SK-N-MC (cell line): ENCODE results near the gene SAG.
"Not testable (repeated sequence)": the region's sequence is repeated elsewhere in the genome, so short reads cannot be mapped to it uniquely, and the experiment has no call there.

ENCODE experiments used
- DNase-seq: peaks from one replicate; pipeline ENCODE4 v3.0.0-alpha.2; 2011; ENCODE audit warnings: low read depth, low spot score
- H3K27ac ChIP-seq: fragments of 200-600 bp; sonication (generic); 2 replicates; pipeline ENCODE4 v1.5.1; 2016; ENCODE audit warnings: mixed run types
- H3K36me3 ChIP-seq: fragments of 200-600 bp; sonication (generic); 2 replicates; pipeline ENCODE4 v1.6.1; 2017; ENCODE audit warnings: antibody characterized with exemption, low read length, mixed read lengths; ENCODE audit not compliant: insufficient read depth
- H3K4me3 ChIP-seq: fragments of 200-600 bp; sonication (generic); 2 replicates; pipeline ENCODE4 v1.5.1; 2016
- H3K9ac ChIP-seq: fragments of 200-600 bp; sonication (generic); 2 replicates; pipeline ENCODE4 v1.8.0; 2017; ENCODE audit warnings: mixed run types, mixed read lengths; ENCODE audit not compliant: insufficient read length
- H3K9me3 ChIP-seq: fragments of 200-600 bp; sonication (generic); 2 replicates; pipeline ENCODE4 v1.6.1; 2017; ENCODE audit warnings: low read depth, mild to moderate bottlenecking, antibody characterized with exemption, low read length, moderate library complexity, mixed read lengths
- EZH2 ChIP-seq: fragments of 200-600 bp; sonication (generic); IDR thresholded peaks from one replicate; pipeline ENCODE4 v1.6.1; 2017; ENCODE audit warnings: antibody characterized with exemption
- FOXP2 ChIP-seq: optimal IDR thresholded peaks from 2 replicates; pipeline ENCODE3; 2011; ENCODE audit warnings: mild to moderate bottlenecking, moderate library complexity; ENCODE audit not compliant: insufficient read depth; ENCODE audit errors: extremely low read length, control extremely low read depth
- POLR2AphosphoS5 ChIP-seq: IDR thresholded peaks from 2 replicates; pipeline ENCODE4 v1.6.1; 2012; ENCODE audit warnings: mild to moderate bottlenecking, low read depth, low read length, borderline replicate concordance

SAG gene

DNA sequence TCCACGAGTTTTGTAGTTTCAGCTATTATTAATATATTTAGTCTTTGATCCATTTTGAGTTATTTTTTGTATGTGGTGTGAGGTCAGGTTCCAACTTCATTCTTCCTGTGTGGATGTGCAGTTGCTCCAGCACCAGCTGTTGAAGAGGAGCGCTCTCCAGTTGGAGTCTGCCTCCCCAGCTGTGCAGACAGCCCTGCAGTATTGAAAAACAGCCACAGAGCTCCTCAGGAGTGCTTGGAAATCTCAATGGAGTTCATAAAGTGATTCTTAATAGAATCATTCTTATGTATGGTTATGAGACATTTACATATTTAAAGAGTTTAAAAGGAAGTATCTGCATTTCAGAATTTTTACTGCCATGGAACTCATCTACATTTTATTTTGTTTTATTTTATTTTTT, 64.0 kb downstream of the SAG start:
- H3K36me3 ChIP-seq = peaks cover 30% of the 10 kb centered on the region
- H3K9ac ChIP-seq = no peak overlapping the region
- TF ChIP-seq EZH2 = no peak
- no peak for TF ChIP-seq POLR2AphosphoS5
- no peak for TF ChIP-seq FOXP2
- no peak for DNase-seq
- no peak overlapping the region for H3K4me3 ChIP-seq
- H3K27ac ChIP-seq = no peak overlapping the region
- H3K9me3 ChIP-seq = no peaks in the 10 kb centered on the region

DNA sequence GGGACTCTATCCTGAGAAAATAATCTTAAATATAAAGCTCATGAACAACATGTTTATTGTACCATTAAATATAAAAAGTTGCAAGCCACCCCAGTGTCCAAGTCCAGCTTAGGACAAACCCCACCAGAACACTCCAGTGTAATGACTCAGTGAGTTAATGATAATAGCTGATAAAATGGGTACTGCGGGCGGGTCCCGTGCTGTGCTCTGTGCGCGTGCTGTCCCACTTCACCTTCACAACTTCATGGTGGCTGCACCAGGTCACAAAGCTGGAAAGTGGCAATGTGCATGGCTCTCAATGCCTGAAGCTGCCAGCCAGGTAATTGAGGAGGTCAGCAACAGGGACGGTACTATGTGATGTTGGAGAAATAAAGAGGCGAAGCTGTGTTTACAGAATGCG, 65.2 kb downstream of the SAG start:
- Histone ChIP-seq H3K27ac (no peak overlapping the region), H3K4me3 (no peak overlapping the region), H3K9ac (no peak overlapping the region), H3K9me3 (no peaks in the 10 kb centered on the region), H3K36me3 (peaks cover 40% of the 10 kb centered on the region)
- no peak for DNase-seq
- no peak for TF ChIP-seq EZH2
- TF ChIP-seq FOXP2 = no peak
- no peak for TF ChIP-seq POLR2AphosphoS5

DNA sequence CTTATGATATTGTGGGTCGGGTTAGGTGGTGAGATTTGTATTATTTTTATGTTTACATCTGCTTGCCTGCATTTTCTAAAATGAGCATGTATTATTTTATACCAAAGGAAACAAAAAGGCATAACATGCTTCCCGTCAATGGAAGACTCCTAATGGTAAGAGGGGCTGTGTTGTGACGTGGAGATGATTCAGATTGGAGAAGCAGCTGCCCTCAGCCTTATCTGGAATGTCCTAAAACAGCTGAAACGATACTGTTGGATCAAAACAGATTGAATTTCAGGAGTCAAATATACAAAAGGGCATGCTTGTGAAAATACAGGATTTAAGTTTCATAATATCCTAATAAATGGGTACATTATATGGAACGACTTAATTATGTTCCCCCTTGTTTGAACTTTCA, 65.7 kb downstream of the SAG start:
- Histone ChIP-seq H3K27ac (no peak overlapping the region), H3K4me3 (no peak overlapping the region), H3K9me3 (no peaks in the 10 kb centered on the region), H3K36me3 (peaks cover 40% of the 10 kb centered on the region), H3K9ac (no peak overlapping the region)
- no peak for DNase-seq
- TF ChIP-seq FOXP2 = no peak

DNA sequence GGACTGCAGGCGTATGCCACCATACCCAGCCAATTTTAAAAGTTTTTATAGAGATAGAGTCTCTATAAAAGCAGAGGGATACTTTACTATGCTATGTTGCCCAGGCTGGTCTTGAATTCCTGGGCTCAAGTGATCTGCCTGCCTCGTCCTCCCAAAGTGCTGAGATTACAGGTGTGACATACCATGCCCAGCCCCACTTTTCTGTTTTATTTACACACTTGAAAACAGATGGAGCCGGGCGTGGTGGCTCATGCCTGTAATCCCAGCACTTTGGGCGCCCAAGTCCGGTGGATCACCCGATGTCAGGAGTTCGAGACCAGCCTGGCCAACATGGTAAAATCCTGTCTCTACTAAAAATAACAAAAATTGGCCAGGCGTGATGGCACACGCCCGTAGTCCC, 67.2 kb downstream of the SAG start:
- H3K27ac ChIP-seq, DNase-seq, H3K9ac ChIP-seq, H3K4me3 ChIP-seq, H3K9me3 ChIP-seq: not testable (repeated sequence)
- peaks cover 40% of the 10 kb centered on the region for H3K36me3 ChIP-seq

DNA sequence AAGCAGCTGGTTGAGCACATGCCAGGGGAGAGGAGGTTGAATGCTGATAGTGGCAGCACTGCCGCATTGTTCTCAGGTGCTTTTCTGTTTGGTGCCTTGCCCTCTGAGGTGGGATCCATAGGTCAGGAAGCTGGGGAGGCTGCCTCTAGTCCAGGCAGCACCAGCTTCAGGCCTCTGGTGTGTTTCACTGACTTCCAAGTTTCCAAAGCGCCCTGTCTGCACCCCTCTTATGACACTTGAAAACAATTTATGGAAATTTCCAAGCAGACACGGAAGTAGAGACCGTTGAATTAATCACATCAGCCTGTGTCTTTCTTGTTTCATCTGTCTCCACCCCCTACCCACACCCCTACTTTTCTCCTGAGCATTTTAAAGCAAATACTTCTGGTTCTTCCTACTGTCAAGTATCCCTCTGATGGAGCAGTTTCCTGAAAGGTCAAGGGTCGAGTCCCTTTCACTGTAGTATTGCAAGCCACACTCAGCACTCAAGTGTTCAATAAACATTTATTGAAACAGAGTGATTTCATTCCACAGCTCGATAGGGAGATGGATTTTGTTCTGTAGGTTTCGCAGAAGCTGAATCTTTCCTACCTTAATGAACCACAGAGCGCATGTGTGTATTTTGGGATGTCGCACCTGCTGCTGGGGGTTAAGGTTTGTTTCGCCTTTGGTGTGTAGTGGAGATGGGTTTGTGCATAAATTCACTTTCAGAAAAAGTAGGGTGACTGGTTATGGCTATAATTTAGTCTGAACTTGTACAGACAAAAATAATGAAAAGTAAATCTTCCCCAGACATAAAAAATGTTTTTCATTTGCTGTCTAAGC, 68.1 kb downstream of the SAG start:
- no peak for DNase-seq
- H3K36me3 ChIP-seq = peaks cover 40% of the 10 kb centered on the region
- TF ChIP-seq FOXP2 (no peak), EZH2 (no peak), POLR2AphosphoS5 (no peak)
- H3K27ac ChIP-seq = peak overlapping the region; percentile 55; the same call in 1 of the 2 replicates
- no peak overlapping the region for H3K9ac ChIP-seq
- no peaks in the 10 kb centered on the region for H3K9me3 ChIP-seq
- 0 out of 2 replicates have a peak overlapping the region, but pooled peaks have one; percentile 5 for H3K4me3 ChIP-seq

DNA sequence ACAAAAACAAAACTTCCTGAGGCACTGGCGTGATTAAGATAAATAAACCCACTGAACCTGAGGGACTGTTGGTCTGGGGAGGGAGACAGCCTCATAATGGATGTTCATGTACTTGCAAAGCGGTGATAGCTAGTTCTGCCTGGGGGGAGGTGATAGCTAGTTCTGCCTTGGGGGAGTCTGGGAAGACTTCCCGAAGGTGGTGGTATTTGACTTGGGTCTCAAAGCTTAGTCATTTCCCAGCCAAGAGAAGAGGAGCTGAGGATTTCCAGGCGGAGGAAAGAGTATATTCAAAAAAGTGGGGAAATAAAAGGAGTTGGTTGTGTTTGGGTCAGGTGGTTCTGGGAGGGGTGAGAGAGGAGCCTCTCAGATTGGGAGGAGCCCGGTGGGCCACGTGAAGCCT, 71.4 kb downstream of the SAG start:
- TF ChIP-seq FOXP2 (no peak), POLR2AphosphoS5 (no peak), EZH2 (no peak)
- H3K36me3 ChIP-seq = peaks cover 19% of the 10 kb centered on the region
- no peaks in the 10 kb centered on the region for H3K9me3 ChIP-seq
- no peak for DNase-seq
- no peak overlapping the region for H3K4me3 ChIP-seq
- no peak overlapping the region for H3K9ac ChIP-seq
- no peak overlapping the region for H3K27ac ChIP-seq

DNA sequence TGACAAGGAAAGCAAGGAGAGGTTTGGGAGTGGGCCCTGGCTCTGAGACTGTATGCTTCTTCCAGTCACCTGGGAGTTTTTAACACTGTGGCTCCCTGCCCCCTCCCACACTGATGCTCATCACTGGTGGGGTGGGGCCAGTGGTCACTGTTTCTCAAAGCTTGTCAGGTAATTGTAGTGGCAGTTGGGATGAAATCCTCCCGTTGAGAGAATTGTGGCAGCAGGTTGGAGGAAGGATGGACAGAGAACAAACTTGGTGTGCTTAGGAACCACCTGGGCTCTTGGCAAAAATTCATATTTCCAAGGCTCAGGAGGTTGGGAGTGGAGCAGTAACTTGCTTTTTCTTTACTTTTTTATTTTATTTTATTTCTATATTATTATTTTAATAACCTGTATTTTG, 71.8 kb downstream of the SAG start:
- no peaks in the 10 kb centered on the region for H3K9me3 ChIP-seq
- H3K9ac ChIP-seq = no peak overlapping the region
- H3K36me3 ChIP-seq = peaks cover 19% of the 10 kb centered on the region
- TF ChIP-seq FOXP2 (no peak), EZH2 (no peak), POLR2AphosphoS5 (no peak)
- H3K27ac ChIP-seq = no peak overlapping the region
- no peak overlapping the region for H3K4me3 ChIP-seq
- no peak for DNase-seq

DNA sequence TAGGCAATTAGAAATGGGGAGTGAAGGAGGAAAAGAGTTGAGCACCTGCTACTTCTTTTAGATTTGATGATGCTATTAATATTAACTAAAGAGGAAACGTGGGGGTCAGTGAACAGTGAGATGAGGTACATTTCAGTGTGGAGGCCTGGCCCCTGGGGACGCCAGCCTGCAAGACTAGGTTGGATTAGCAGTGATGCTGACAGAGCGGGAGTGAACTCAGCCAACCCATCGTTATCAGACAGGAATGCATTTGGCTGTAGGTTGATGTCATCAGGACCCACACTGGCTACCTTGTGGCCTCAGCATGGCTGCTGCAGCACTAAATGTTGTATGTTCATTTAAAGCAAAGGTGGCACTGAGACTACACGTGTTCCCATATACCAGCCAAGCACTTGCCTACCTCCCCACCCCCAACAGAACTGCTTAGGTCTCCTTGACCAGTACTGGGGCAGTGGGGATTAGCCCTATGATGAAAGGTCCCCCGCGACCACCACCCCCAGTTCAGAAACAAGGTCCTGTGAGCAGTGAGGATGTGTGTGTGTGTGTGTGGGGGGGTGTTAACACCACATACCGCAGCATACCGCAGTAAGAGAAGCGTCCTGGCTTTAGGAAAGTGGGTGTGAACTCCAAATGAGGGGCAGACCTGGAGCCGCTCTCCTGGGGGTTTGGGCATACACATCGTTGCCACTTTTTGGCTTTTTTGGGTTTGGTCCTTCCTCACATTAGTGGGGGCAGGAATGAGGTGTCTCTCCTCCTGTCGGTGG, 72.7 kb downstream of the SAG start:
- no peak for DNase-seq
- Histone ChIP-seq H3K27ac (no peak overlapping the region), H3K4me3 (no peak overlapping the region), H3K36me3 (peaks cover 19% of the 10 kb centered on the region), H3K9me3 (no peaks in the 10 kb centered on the region), H3K9ac (no peak overlapping the region)
- TF ChIP-seq POLR2AphosphoS5 (no peak), EZH2 (no peak), FOXP2 (no peak)

DNA sequence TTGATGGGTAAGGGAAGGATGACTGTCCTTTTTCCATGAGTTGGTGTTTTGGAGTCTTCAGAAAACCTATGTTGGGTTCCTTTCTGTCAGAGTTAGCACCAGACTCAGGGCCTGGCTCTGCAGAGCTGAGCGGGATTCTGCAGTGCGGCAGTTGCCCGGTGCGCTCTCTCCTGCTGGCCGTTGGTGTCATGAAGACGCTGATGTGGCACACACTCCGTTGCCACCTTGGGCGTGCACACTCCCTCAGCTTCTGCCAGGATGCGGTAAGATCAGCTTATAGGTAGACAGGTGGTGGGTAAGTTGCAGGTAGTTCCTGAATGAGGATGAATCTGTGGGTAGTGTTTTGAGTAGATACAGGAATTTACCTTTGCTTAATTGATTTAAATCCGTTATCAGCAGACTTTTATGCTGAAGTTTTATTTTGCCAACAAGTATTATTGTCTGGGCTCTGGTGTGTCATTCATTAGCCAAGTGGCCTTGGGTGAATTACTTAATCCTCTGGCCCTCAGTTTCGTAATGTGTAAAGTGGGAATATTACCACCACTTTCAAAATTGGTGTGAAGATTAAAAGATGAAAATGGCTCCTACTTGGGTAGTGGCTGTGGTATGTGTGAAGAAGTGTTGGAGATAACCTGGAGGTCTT, 73.5 kb downstream of the SAG start:
- no peaks in the 10 kb centered on the region for H3K9me3 ChIP-seq
- TF ChIP-seq FOXP2 = no peak
- TF ChIP-seq EZH2 = no peak
- no peak for TF ChIP-seq POLR2AphosphoS5
- no peak for DNase-seq
- no peak overlapping the region for H3K27ac ChIP-seq
- H3K36me3 ChIP-seq = peaks cover 13% of the 10 kb centered on the region
- H3K4me3 ChIP-seq = no peak overlapping the region
- no peak overlapping the region for H3K9ac ChIP-seq
